CD4-positive, alpha-beta memory T cell (primary cell): ENCODE data around the gene SLC2A4RG. TPM values are rescaled to one million over a fixed set of nuclear protein-coding genes. Genes with fewer than 3 reads are reported as not detected.

ENCODE experiments used
- CTCF ChIA-PET: fragments of 350-600 bp; sonication (Branson Sonifier 250); formaldehyde crosslinking; loops from one replicate; lab custom pipeline; 2021; ENCODE audit warnings: inconsistent platforms; ENCODE audit not compliant: partially characterized antibody; lab: Charles Lee
- POLR2A ChIA-PET: fragments of 350-600 bp; sonication (Branson Sonifier 250); formaldehyde crosslinking; loops from one replicate; lab custom pipeline; 2021; ENCODE audit not compliant: partially characterized antibody; lab: Charles Lee
- DNase-seq, 5 donors: peaks; one replicate each; pipeline versions ENCODE4 v3.0.0 to v3.0.0-alpha.2; 2020 to 2022; ENCODE audit warnings: mixed read lengths in 1 of 5
- H3K27ac ChIP-seq: one replicate; pipeline ENCODE4 v1.7.0; 2013; ENCODE audit warnings: low read depth, low read length
- H3K27me3 ChIP-seq: 2 replicates; pipeline ENCODE4 v1.7.0; 2013; ENCODE audit warnings: mild to moderate bottlenecking, low read length, moderate library complexity; ENCODE audit not compliant: insufficient read depth
- H3K36me3 ChIP-seq: 2 replicates; pipeline ENCODE4 v1.7.0; 2013; ENCODE audit warnings: mild to moderate bottlenecking, low read length, moderate library complexity; ENCODE audit not compliant: insufficient read depth
- H3K4me1 ChIP-seq: 2 replicates; pipeline ENCODE4 v1.7.0; 2013; ENCODE audit warnings: mild to moderate bottlenecking, low read length, moderate library complexity; ENCODE audit not compliant: insufficient read depth
- H3K4me3 ChIP-seq, 2 donors: one replicate each; pipeline ENCODE4 v1.7.0; 2013; ENCODE audit warnings: low read length in 2 of 2, mild to moderate bottlenecking in 1 of 2
- H3K9me3 ChIP-seq, 2 donors: one replicate each; pipeline ENCODE4 v1.7.0; 2013; ENCODE audit warnings: low read length in 2 of 2, control low read depth in 1 of 2; ENCODE audit not compliant: control insufficient read depth in 1 of 2
- H3K27ac Mint-ChIP-seq, 7 donors: one replicate each; pipeline ENCODE4 v1.8.0; 2020 to 2021; ENCODE audit warnings: mixed read lengths in 7 of 7, mild to moderate bottlenecking in 6 of 7, inconsistent platforms in 3 of 7, moderate library complexity in 3 of 7
- H3K27me3 Mint-ChIP-seq, 2 donors: one replicate each; pipeline ENCODE4 v1.8.0; 2020 to 2021; ENCODE audit warnings: mixed read lengths in 2 of 2
- H3K36me3 Mint-ChIP-seq, 2 donors: one replicate each; pipeline ENCODE4 v1.8.0; 2020 to 2021; ENCODE audit warnings: mixed read lengths in 2 of 2, inconsistent platforms in 1 of 2, mild to moderate bottlenecking in 1 of 2
- H3K4me1 Mint-ChIP-seq, 4 donors: one replicate each; pipeline ENCODE4 v1.8.0; 2020 to 2021; ENCODE audit warnings: mixed read lengths in 4 of 4, mild to moderate bottlenecking in 1 of 4
- H3K4me3 Mint-ChIP-seq, 8 donors: one replicate each; pipeline ENCODE4 v1.8.0; 2020 to 2021; ENCODE audit warnings: mixed read lengths in 8 of 8, mild to moderate bottlenecking in 7 of 8, moderate library complexity in 6 of 8, inconsistent platforms in 3 of 8
- H3K9me3 Mint-ChIP-seq, 8 donors: one replicate each; pipeline ENCODE4 v1.8.0; 2020 to 2021; ENCODE audit warnings: mixed read lengths in 8 of 8, mild to moderate bottlenecking in 5 of 8, inconsistent platforms in 3 of 8, moderate library complexity in 1 of 8
- intact Hi-C: fragments of 100-400 bp; cut with micrococcal nuclease; formaldehyde crosslinking; loops from one replicate; pipeline ENCODE4 v1.15.1; 2023
- polyA plus RNA-seq, 2 donors: library from polyadenylated mRNA; unstranded; fragments of 300-500 nt; fragmentation: Illumina TruSeq; gene quantifications; one replicate each; pipeline ENCODE4 v1.2.3, GENCODE V29; 2021
- total RNA-seq, 2 experiments: library from RNA; stranded (reverse); gene quantifications; one replicate each; pipeline ENCODE4 v1.2.3, GENCODE V29; 2021

Gene SLC2A4RG
- total and polyA plus RNA-seq, 4 experiments from 2014 or later = 2.2 to 124 (median 64.5) TPM

DNA sequence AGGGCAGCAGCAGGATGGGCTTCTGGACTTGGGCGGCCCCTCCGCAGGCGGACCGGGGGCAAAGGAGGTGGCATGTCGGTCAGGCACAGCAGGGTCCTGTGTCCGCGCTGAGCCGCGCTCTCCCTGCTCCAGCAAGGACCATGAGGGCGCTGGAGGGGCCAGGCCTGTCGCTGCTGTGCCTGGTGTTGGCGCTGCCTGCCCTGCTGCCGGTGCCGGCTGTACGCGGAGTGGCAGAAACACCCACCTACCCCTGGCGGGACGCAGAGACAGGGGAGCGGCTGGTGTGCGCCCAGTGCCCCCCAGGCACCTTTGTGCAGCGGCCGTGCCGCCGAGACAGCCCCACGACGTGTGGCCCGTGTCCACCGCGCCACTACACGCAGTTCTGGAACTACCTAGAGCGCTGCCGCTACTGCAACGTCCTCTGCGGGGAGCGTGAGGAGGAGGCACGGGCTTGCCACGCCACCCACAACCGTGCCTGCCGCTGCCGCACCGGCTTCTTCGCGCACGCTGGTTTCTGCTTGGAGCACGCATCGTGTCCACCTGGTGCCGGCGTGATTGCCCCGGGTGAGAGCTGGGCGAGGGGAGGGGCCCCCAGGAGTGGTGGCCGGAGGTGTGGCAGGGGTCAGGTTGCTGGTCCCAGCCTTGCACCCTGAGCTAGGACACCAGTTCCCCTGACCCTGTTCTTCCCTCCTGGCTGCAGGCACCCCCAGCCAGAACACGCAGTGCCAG lies 42.8 kb upstream of the SLC2A4RG start, which contains the start of gene TNFRSF6B:
TSS of gene TNFRSF6B (plus strand) at position 25 of the 729 bp plus-strand sequence. CDS start at position 141, 116 bp downstream.
- H3K4me3 ChIP-seq = no peak within 1 kb of the TSS

DNA sequence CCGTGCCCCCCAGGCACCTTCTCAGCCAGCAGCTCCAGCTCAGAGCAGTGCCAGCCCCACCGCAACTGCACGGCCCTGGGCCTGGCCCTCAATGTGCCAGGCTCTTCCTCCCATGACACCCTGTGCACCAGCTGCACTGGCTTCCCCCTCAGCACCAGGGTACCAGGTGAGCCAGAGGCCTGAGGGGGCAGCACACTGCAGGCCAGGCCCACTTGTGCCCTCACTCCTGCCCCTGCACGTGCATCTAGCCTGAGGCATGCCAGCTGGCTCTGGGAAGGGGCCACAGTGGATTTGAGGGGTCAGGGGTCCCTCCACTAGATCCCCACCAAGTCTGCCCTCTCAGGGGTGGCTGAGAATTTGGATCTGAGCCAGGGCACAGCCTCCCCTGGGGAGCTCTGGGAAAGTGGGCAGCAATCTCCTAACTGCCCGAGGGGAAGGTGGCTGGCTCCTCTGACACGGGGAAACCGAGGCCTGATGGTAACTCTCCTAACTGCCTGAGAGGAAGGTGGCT lies 42.2 kb upstream of the SLC2A4RG start:
- Histone ChIP-seq H3K36me3 (no peaks in the 10 kb centered on the region), H3K4me1 (peaks cover 47% of the 10 kb centered on the region), H3K9me3 (no peaks in the 10 kb centered on the region), H3K4me3 (no peak overlapping the region), H3K27me3 (no peaks in the 10 kb centered on the region), H3K27ac (no peak overlapping the region)
- CTCF ChIA-PET = no interaction called here
- H3K4me3 Mint-ChIP-seq = peak overlapping the region in 3 of 8 donors; percentile 31 to 67 (median 65)
- H3K36me3 Mint-ChIP-seq = peaks cover 0 to 4% of the 10 kb centered on the region in 2 donors
- intact Hi-C loops = no loop called here
- H3K9me3 Mint-ChIP-seq = peaks cover 0 to 3% (median 0%) of the 10 kb centered on the region in 8 donors
- POLR2A ChIA-PET = interaction anchor here (0.8 to 3.6 kb wide), 8 partner anchors 8 to 282 kb away, joined by 3 to 26 read pairs (median 4); partner anchors contain the start of genes ARFRP1, GMEB2, LIME1 and SAMD10
- H3K27ac Mint-ChIP-seq = peak overlapping the region in 1 of 7 donors; percentile 74
- H3K4me1 Mint-ChIP-seq = peaks cover 6 to 32% (median 17%) of the 10 kb centered on the region in 4 donors
- no peak for DNase-seq
- H3K27me3 Mint-ChIP-seq = no peaks in the 10 kb centered on the region

More for the DNA sequence above, 42.8 kb upstream of the SLC2A4RG start, which contains the start of gene TNFRSF6B:
- intact Hi-C loops = no loop called here
- ChIA-PET CTCF (no interaction called here), POLR2A (interaction anchor here (0.8 to 3.6 kb wide), 9 partner anchors 8 to 283 kb away, joined by 3 to 26 read pairs (median 3); partner anchors contain the start of genes ARFRP1, LIME1, SAMD10 and ZGPAT)
- no peaks in the 10 kb centered on the region for H3K36me3 ChIP-seq
- Mint-ChIP-seq H3K27ac (peak within 1 kb of the TSS in 4 of 7 donors; percentile 41 to 74 (median 50)), H3K4me3 (peak within 1 kb of the TSS in 3 of 8 donors; percentile 31 to 67 (median 65)), H3K4me1 (peaks cover 5 to 27% (median 14%) of the 10 kb centered on the region in 4 donors), H3K36me3 (peaks cover 0 to 2% of the 10 kb centered on the region in 2 donors), H3K27me3 (no peaks in the 10 kb centered on the region), H3K9me3 (peaks cover 0 to 3% (median 0%) of the 10 kb centered on the region in 8 donors)
- no peaks in the 10 kb centered on the region for H3K27me3 ChIP-seq
- peak in 3 of 5 donors; percentile 19 to 30 (median 19) for DNase-seq
- H3K4me1 ChIP-seq = peaks cover 47% of the 10 kb centered on the region
- H3K27ac ChIP-seq = no peak within 1 kb of the TSS
- no peaks in the 10 kb centered on the region for H3K9me3 ChIP-seq

DNA sequence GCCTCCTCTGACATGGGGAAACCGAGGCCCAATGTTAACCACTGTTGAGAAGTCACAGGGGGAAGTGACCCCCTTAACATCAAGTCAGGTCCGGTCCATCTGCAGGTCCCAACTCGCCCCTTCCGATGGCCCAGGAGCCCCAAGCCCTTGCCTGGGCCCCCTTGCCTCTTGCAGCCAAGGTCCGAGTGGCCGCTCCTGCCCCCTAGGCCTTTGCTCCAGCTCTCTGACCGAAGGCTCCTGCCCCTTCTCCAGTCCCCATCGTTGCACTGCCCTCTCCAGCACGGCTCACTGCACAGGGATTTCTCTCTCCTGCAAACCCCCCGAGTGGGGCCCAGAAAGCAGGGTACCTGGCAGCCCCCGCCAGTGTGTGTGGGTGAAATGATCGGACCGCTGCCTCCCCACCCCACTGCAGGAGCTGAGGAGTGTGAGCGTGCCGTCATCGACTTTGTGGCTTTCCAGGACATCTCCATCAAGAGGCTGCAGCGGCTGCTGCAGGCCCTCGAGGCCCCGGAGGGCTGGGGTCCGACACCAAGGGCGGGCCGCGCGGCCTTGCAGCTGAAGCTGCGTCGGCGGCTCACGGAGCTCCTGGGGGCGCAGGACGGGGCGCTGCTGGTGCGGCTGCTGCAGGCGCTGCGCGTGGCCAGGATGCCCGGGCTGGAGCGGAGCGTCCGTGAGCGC lies 41.6 kb upstream of the SLC2A4RG start:
- DNase-seq = no peak
- peaks cover 0 to 3% (median 0%) of the 10 kb centered on the region in 8 donors for H3K9me3 Mint-ChIP-seq
- ChIA-PET CTCF (interaction anchor here (1.0 kb wide), 1 partner anchor 116 kb away, joined by 3 read pairs; no protein-coding TSS in a partner anchor), POLR2A (interaction anchor here (0.8 to 3.6 kb wide), 10 partner anchors 9 to 282 kb away, joined by 3 to 26 read pairs (median 3); partner anchors contain the start of genes ARFRP1, GMEB2, LIME1 and SAMD10)
- Histone ChIP-seq H3K27me3 (no peaks in the 10 kb centered on the region), H3K36me3 (no peaks in the 10 kb centered on the region), H3K9me3 (no peaks in the 10 kb centered on the region), H3K4me1 (peaks cover 47% of the 10 kb centered on the region), H3K4me3 (no peak overlapping the region), H3K27ac (no peak overlapping the region)
- H3K4me1 Mint-ChIP-seq = peaks cover 6 to 38% (median 17%) of the 10 kb centered on the region in 4 donors
- no peaks in the 10 kb centered on the region for H3K27me3 Mint-ChIP-seq
- H3K27ac Mint-ChIP-seq = no peak overlapping the region
- no peak overlapping the region for H3K4me3 Mint-ChIP-seq
- peaks cover 0 to 3% of the 10 kb centered on the region in 2 donors for H3K36me3 Mint-ChIP-seq
- intact Hi-C loops = no loop called here

DNA sequence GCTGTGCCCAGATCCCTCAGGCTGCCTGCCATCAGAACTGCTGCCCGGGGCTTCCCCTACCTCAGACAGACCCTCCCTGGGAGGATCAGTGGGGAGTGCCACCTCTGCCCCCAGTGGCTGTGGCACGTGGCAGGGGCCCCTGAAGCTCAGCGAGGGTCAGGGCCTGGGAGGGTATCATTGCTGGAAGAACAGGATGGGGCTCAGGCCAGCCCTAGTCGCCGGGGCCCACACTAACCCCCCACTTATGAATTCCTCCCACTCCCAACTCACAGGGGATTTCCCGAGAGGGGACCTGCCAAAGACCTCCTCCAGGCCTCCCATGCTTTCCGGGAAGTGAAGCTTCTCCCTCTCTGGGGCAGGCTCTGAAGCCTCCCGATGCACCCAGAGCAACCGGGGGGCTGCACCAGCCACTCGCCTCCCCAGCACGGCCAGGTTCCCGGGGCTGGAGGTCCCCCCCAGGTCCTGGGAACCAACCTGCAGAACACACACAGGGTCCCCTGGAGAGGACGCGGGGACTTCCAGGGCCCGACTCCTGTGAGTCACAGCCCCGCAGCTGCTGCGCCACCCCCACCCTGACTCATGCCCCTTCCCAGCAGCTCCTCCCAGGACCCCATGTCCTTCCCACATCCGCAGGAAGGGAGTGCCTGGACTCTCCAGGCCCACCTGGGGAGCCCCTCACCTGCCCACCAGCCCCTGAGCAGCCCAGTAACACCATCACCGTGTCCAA lies 40.7 kb upstream of the SLC2A4RG start:
- no peak for DNase-seq
- H3K4me3 Mint-ChIP-seq = no peak overlapping the region
- peak overlapping the region in 2 of 7 donors; percentile 47 to 48 for H3K27ac Mint-ChIP-seq
- H3K27ac ChIP-seq = no peak overlapping the region
- H3K9me3 ChIP-seq = no peaks in the 10 kb centered on the region
- H3K4me1 Mint-ChIP-seq = peaks cover 6 to 39% (median 17%) of the 10 kb centered on the region in 4 donors
- peaks cover 47% of the 10 kb centered on the region for H3K4me1 ChIP-seq
- ChIA-PET POLR2A (interaction anchor here (0.9 to 3.6 kb wide), 6 partner anchors 8 to 132 kb away, joined by 3 to 26 read pairs (median 4); partner anchors contain the start of genes ARFRP1, GMEB2, LIME1 and SLC2A4RG), CTCF (interaction anchor here (1.0 kb wide), 1 partner anchor 117 kb away, joined by 3 read pairs; no protein-coding TSS in a partner anchor)
- H3K36me3 Mint-ChIP-seq = peaks cover 0 to 3% of the 10 kb centered on the region in 2 donors
- peaks cover 5% of the 10 kb centered on the region for H3K36me3 ChIP-seq
- intact Hi-C loops = no loop called here
- H3K9me3 Mint-ChIP-seq = no peaks in the 10 kb centered on the region
- H3K4me3 ChIP-seq = no peak overlapping the region
- H3K27me3 Mint-ChIP-seq = no peaks in the 10 kb centered on the region
- no peaks in the 10 kb centered on the region for H3K27me3 ChIP-seq

DNA sequence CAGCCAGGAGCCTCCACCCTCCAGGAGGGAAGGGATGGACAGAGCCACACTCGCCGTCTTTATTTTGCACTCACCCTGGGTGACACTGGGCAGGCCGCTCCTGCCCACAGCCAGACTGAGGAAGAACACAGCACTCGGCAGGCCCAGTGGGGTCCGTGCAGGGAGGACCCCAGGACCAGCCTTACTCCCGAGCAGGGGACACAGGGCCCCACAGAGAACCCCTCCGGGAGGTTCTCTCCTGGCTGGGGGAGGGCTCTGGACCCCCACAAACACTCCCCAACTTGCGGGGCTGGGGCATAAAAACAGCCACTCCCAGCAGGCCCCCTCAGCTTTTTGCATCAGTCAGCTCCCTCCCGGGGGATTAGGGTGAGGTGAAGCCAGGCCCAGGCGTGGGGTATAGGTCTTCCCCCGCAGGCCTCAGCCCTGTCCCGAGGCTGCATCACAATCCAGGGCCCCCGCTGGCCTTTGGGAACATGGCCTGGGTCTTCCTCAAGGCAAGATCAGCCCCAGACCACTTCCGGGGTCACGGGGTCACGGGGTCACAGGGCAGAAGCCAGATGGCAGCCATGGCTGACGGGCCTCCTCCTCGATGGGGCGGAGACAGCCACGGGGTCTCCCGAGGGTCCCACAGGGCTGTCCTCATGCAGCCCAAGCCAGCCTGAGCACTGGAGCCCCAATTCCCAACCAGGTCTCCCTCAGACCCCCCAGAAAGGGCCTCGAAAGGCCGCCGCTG lies 39.9 kb upstream of the SLC2A4RG start:
- peak overlapping the region in 2 of 7 donors; percentile 47 to 48 for H3K27ac Mint-ChIP-seq
- H3K4me1 Mint-ChIP-seq = peaks cover 6 to 39% (median 17%) of the 10 kb centered on the region in 4 donors
- Histone ChIP-seq H3K27me3 (no peaks in the 10 kb centered on the region), H3K9me3 (no peaks in the 10 kb centered on the region), H3K27ac (no peak overlapping the region), H3K4me3 (no peak overlapping the region), H3K36me3 (peaks cover 12% of the 10 kb centered on the region), H3K4me1 (peaks cover 47% of the 10 kb centered on the region)
- H3K27me3 Mint-ChIP-seq = no peaks in the 10 kb centered on the region
- intact Hi-C loops = no loop called here
- no peak overlapping the region for H3K4me3 Mint-ChIP-seq
- POLR2A ChIA-PET = interaction anchor here (1.1 to 3.6 kb wide), 4 partner anchors 37 to 132 kb away, joined by 3 to 18 read pairs (median 4); partner anchors contain the start of genes GMEB2, LIME1 and SLC2A4RG
- H3K36me3 Mint-ChIP-seq = peaks cover 0 to 8% of the 10 kb centered on the region in 2 donors
- CTCF ChIA-PET = no interaction called here
- H3K9me3 Mint-ChIP-seq = no peaks in the 10 kb centered on the region
- no peak for DNase-seq
